Lower leg skin (tissue), 4 donors: Measurements from ENCODE around the gene OASL. TPM values are rescaled to one million over a fixed set of nuclear protein-coding genes. Genes with fewer than 3 reads are reported as not detected.

ENCODE experiments used
- DNase-seq, 2 donors: peaks; one replicate each; pipeline ENCODE4 v3.0.0-alpha.2; 2019; ENCODE audit warnings: low spot score in 2 of 2
- H3K4me3 ChIP-seq: fragments of 200-600 bp; sonication (generic); 2 replicates; pipeline ENCODE4 v1.5.1; 2017; ENCODE audit warnings: mild to moderate bottlenecking, low read depth; ENCODE audit not compliant: poor library complexity, severe bottlenecking
- CTCF ChIP-seq, 3 donors: fragments of 450-650 bp; IDR thresholded peaks; one replicate each; pipeline ENCODE4 v1.5.1; 2016; ENCODE audit warnings: antibody characterized with exemption in 3 of 3, mild to moderate bottlenecking in 3 of 3, moderate library complexity in 2 of 3
- POLR2A ChIP-seq, 2 donors: fragments of 450-650 bp; IDR thresholded peaks; one replicate each; pipeline ENCODE4 v1.6.1; 2016 to 2017; ENCODE audit warnings: antibody characterized with exemption in 2 of 2, mild to moderate bottlenecking in 1 of 2, moderate library complexity in 1 of 2
- WGBS, 2 donors: methylation state at CpG; one replicate each; pipeline ENCODE4 v1.1.5; 2018; 5-methylcytosine and 5-hydroxymethylcytosine counted together
- intact Hi-C: fragments of 100-400 bp; cut with DNase I; formaldehyde crosslinking; loops from one replicate; pipeline ENCODE4 v1.15.0; 2023; ENCODE audit warnings: low total_unique reads
- total RNA-seq, 4 donors: library from RNA; depleted of rRNA; stranded (reverse); fragments of >200 nt; gene quantifications; one replicate each; pipeline ENCODE4 v1.1.0, GENCODE V29; 2016

Gene OASL
- total RNA-seq, 4 donors from 2014 or later, result 0.25 to 0.39 TPM; not detected in 2

- intact Hi-C loops, result no loop called here
- WGBS, 2 donors, result 85 to 90% methylated on average over 17 of the region's 17 CpGs
- no peak for TF ChIP-seq POLR2A (IDR thresholded peaks at IDR 0.05)
- TF ChIP-seq CTCF (IDR thresholded peaks at IDR 0.05), result no peak
- H3K4me3 ChIP-seq, result no peak overlapping the region
- DNase-seq, result no peak
Measured at GRCh38 chr12:120988658-120989057, 50.4 kb downstream of the OASL start.

GRCh38 chr12:120988234-120988633 lies 50.8 kb downstream of the OASL start:
- intact Hi-C loops, result no loop called here
- WGBS, 2 donors, result 86 to 89% methylated on average over 4 of the region's 4 CpGs
- H3K4me3 ChIP-seq, result no peak overlapping the region
- TF ChIP-seq CTCF (IDR thresholded peaks at IDR 0.05) (no peak), POLR2A (IDR thresholded peaks at IDR 0.05) (no peak)
- no peak for DNase-seq

GRCh38 chr12:120984351-120984898 lies 54.6 kb downstream of the OASL start:
- intact Hi-C loops, result no loop called here
- 85 to 89% methylated on average over 3 of the region's 3 CpGs for WGBS, 2 donors
- DNase-seq, result no peak
- TF ChIP-seq POLR2A (IDR thresholded peaks at IDR 0.05) (no peak), CTCF (IDR thresholded peaks at IDR 0.05) (no peak)
- H3K4me3 ChIP-seq, result no peak overlapping the region

GRCh38 chr12:120983759-120984158 lies 55.3 kb downstream of the OASL start:
- no peak for TF ChIP-seq CTCF (IDR thresholded peaks at IDR 0.05)
- TF ChIP-seq POLR2A (IDR thresholded peaks at IDR 0.05), result no peak
- intact Hi-C loops, result no loop called here
- no peak overlapping the region for H3K4me3 ChIP-seq
- whole genome bisulfite sequencing, 2 donors, result 85 to 88% methylated on average over 4 of the region's 4 CpGs
- DNase-seq, result no peak

GRCh38 chr12:120982659-120983058 lies 56.4 kb downstream of the OASL start:
- DNase-seq, result no peak
- H3K4me3 ChIP-seq, result no peak overlapping the region
- TF ChIP-seq POLR2A (IDR thresholded peaks at IDR 0.05), result no peak
- no peak for TF ChIP-seq CTCF (IDR thresholded peaks at IDR 0.05)
- intact Hi-C loops, result no loop called here
- WGBS, 2 donors, result 77 to 78% methylated on average over 7 of the region's 7 CpGs

GRCh38 chr12:120981407-120981941 lies 57.6 kb downstream of the OASL start:
- no peak overlapping the region for H3K4me3 ChIP-seq
- intact Hi-C loops, result no loop called here
- no peak for TF ChIP-seq POLR2A (IDR thresholded peaks at IDR 0.05)
- no peak for TF ChIP-seq CTCF (IDR thresholded peaks at IDR 0.05)
- 81 to 85% methylated on average over 6 of the region's 6 CpGs for WGBS, 2 donors
- DNase-seq, result no peak
